ENCODE data around the gene SPTLC1.

DNA sequence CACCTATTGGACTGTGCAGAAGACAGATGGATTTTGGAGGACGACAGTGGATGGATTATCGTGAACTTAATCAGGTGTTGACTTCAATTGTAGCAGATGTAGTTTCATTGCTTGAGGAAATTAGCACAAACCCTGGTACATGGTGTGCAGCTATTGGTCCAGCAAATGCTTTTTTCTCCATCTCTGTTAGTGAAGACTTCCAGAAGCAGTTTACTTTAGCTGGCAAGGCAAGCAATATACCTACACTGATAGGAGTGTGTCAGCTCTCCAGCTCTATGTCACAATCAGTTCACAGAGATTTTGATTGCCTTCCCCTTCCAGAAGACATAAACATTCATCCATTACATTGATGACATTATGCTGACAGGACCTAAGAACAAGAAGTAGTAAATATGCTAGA, 129.5 kb downstream of the SPTLC1 start:
- TF ChIP-seq CTCF (IDR thresholded peaks at IDR 0.05; ENCODE audit: poor library complexity, severe bottlenecking), result no peak
- no peak for TF ChIP-seq REST (IDR thresholded peaks at IDR 0.05; ENCODE audit: borderline replicate concordance)
